ENCODE results near the gene ARSG.

DNA sequence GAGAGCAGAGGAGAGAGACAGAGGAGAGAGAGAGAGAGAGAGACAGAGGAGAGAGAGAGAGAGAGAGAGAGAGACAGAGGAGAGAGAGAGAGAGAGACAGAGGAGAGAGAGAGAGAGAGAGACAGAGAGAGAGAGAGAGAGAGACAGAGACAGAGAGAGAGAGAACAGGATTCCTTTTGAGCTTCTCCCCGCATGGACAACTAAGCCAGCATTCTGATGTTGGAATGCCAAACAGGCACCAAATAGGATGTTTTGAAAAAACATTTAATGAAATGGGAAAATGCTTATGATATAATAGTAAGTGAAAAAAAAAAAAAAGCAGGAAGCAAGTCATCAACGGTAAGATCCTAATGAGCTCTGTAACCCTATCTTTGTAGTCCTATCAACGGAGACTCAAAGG, 60.7 kb downstream of the ARSG start:
- TF ChIP-seq POLR2A (IDR thresholded peaks at IDR 0.05), result no peak
- TF ChIP-seq, protein P1, sequence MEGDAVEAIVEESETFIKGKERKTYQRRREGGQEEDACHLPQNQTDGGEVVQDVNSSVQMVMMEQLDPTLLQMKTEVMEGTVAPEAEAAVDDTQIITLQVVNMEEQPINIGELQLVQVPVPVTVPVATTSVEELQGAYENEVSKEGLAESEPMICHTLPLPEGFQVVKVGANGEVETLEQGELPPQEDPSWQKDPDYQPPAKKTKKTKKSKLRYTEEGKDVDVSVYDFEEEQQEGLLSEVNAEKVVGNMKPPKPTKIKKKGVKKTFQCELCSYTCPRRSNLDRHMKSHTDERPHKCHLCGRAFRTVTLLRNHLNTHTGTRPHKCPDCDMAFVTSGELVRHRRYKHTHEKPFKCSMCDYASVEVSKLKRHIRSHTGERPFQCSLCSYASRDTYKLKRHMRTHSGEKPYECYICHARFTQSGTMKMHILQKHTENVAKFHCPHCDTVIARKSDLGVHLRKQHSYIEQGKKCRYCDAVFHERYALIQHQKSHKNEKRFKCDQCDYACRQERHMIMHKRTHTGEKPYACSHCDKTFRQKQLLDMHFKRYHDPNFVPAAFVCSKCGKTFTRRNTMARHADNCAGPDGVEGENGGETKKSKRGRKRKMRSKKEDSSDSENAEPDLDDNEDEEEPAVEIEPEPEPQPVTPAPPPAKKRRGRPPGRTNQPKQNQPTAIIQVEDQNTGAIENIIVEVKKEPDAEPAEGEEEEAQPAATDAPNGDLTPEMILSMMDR (IDR thresholded peaks at IDR 0.05), result peak in 1 of 6 experiments; percentile 8
